Peyer's patch (tissue), 4 donors: ENCODE data around the gene SLC38A11.

Experiments
- CTCF ChIP-seq, 6 experiments: fragments of 450-650 bp in 4 of 6; fragments of 200-600 bp in 2 of 6; sonication (generic) in 1 of 6; IDR thresholded peaks; one replicate each; pipeline ENCODE4 v1.5.1; 2017 to 2019; ENCODE audit warnings: antibody characterized with exemption in 6 of 6, mild to moderate bottlenecking in 3 of 6, moderate library complexity in 1 of 6
- POLR2A ChIP-seq, 2 donors: fragments of 450-650 bp; IDR thresholded peaks; one replicate each; pipeline ENCODE4 v1.5.1; 2017; ENCODE audit warnings: antibody characterized with exemption in 2 of 2, mild to moderate bottlenecking in 2 of 2, moderate library complexity in 2 of 2

- TF ChIP-seq CTCF (IDR thresholded peaks at IDR 0.05) (no peak), POLR2A (IDR thresholded peaks at IDR 0.05) (no peak)
Measured at GRCh38 chr2:164915566-164915965, 39.8 kb downstream of the SLC38A11 start.
